ENCODE data around the gene CASTOR1.

DNA sequence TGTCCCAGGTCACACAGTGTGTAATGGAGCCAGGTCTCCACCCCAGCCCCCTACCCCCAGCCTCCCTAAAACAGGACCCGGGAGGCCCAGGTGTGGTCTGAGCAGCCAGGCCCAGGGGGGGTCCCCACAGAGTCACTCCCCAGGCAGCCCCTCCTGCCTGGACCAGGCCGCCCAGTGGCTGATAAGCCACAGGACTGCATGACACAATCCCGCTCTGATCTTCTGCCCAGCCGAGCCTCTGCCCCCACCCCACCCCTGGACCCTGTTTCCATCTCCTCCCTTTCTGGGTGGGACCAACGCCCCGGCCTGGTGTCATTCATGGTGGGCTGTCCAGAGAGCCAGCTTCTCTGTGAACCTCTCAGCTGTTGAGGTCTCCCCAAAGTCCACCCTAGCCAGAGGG, 35.0 kb downstream of the CASTOR1 start:
- TF ChIP-seq POLR2A (IDR thresholded peaks at IDR 0.05) (no peak), POLR2AphosphoS5 (IDR thresholded peaks at IDR 0.05) (no peak)
- TF ChIP-seq, protein P1, sequence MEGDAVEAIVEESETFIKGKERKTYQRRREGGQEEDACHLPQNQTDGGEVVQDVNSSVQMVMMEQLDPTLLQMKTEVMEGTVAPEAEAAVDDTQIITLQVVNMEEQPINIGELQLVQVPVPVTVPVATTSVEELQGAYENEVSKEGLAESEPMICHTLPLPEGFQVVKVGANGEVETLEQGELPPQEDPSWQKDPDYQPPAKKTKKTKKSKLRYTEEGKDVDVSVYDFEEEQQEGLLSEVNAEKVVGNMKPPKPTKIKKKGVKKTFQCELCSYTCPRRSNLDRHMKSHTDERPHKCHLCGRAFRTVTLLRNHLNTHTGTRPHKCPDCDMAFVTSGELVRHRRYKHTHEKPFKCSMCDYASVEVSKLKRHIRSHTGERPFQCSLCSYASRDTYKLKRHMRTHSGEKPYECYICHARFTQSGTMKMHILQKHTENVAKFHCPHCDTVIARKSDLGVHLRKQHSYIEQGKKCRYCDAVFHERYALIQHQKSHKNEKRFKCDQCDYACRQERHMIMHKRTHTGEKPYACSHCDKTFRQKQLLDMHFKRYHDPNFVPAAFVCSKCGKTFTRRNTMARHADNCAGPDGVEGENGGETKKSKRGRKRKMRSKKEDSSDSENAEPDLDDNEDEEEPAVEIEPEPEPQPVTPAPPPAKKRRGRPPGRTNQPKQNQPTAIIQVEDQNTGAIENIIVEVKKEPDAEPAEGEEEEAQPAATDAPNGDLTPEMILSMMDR (IDR thresholded peaks at IDR 0.05), result no peak

Measured in breast epithelium (tissue), 3 donors.